Activated T-cell treated with anti-CD3 and anti-CD28 coated beads, Interleukin-2, amount 50 U/mL, for 4 hours (primary cell): ENCODE results near the gene SYNE2. TPM values are rescaled to one million over a fixed set of nuclear protein-coding genes. Genes with fewer than 3 reads are reported as not detected.
"Not testable (repeated sequence)": the region's sequence is repeated elsewhere in the genome, so short reads cannot be mapped to it uniquely, and the experiment has no call there.

Experiments used
- ATAC-seq, 2 donors: fragments of 200-7000 bp; cut with Tn5 transposase; one replicate each; pipeline ENCODE4 v1.10.0; 2021
- DNase-seq: peaks from one replicate; pipeline ENCODE4 v3.0.0-alpha.2; 2020
- H3K27me3 Mint-ChIP-seq: one replicate; pipeline ENCODE4 v1.8.0; 2021; ENCODE audit warnings: low read depth, mixed read lengths
- H3K36me3 Mint-ChIP-seq: one replicate; pipeline ENCODE4 v1.8.0; 2022; ENCODE audit warnings: mixed read lengths; ENCODE audit not compliant: insufficient read depth
- H3K4me1 Mint-ChIP-seq: one replicate; pipeline ENCODE4 v1.8.0; 2021; ENCODE audit warnings: low read depth, mixed read lengths
- H3K4me3 Mint-ChIP-seq: one replicate; pipeline ENCODE4 v1.8.0; 2021; ENCODE audit warnings: mild to moderate bottlenecking, moderate library complexity, mixed read lengths
- H3K9me3 Mint-ChIP-seq: one replicate; pipeline ENCODE4 v1.8.0; 2021; ENCODE audit warnings: mixed read lengths
- total RNA-seq, 3 donors: library from RNA; stranded (reverse); gene quantifications; one replicate each; pipeline ENCODE4 v1.2.1, GENCODE V29; 2021

The SYNE2 gene
- total RNA-seq, 3 donors from 2014 or later, result 6.9 to 11.5 (median 8.6) TPM

DNA sequence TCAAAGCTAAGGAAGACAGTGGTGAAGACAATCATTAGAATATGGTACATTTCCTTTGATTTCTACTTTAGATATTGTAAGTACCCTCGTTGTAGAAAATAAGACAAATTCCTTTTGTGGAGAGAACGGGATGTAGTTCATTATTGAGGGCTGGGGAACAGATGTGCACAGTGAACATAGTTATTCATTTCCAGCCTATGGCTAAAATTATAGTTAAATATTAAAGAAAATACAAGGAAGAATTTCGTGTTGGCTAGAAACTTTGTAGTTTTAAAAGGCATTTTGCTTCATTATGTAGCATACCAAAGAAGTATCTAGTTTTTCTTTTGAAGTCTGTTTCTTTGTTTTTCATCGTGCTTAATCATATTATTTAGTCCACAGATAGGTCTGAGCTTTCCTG, 239.5 kb downstream of the SYNE2 start:
- no peak for ATAC-seq
- Mint-ChIP-seq H3K27me3 (no peaks in the 10 kb centered on the region), H3K36me3 (peaks cover 33% of the 10 kb centered on the region), H3K4me3 (no peak overlapping the region), H3K4me1 (no peaks in the 10 kb centered on the region), H3K9me3 (no peaks in the 10 kb centered on the region)
- no peak for DNase-seq

DNA sequence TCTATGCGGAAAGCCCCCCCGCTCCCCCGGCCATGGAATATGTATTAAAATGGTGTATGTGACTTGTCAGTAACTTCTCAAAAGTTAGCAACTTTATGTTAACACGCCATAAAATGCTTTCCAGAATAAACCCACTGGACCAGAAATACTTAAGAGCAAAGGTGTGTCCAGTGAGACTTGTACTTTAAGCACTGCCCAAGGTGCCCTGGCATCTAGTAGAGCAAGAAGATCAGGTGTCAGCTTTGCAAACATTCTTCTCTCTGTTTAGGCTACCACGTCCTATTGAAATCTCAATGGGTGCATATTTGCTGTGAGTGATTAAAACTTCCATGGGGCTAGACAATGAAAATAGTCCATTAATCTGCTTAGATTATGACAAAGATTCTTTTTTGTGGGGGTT, 240.1 kb downstream of the SYNE2 start:
- no peaks in the 10 kb centered on the region for H3K27me3 Mint-ChIP-seq
- H3K4me3 Mint-ChIP-seq, result no peak overlapping the region
- H3K36me3 Mint-ChIP-seq, result peaks cover 39% of the 10 kb centered on the region
- H3K9me3 Mint-ChIP-seq, result no peaks in the 10 kb centered on the region
- DNase-seq, result no peak
- ATAC-seq, result no peak
- no peaks in the 10 kb centered on the region for H3K4me1 Mint-ChIP-seq

DNA sequence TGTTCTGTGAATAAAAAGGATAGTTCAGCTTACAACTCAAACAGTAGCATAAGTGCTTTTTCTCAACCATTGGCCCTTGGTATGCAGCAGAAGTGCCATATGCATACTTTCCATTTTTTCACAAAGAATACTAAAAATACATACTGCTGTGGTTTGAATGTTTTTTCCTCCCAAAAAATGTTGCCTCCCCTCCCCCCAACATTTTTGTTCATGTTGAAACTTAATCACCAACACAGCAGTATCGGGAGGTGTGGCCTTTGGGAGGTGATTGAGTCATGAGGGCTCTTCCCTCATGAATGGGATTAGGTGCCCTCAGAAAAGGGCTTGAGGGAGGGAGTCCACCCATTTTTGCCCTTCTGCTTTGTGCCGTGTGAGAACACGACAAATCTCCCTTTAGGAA, 242.8 kb downstream of the SYNE2 start:
- H3K4me3 Mint-ChIP-seq, result no peak overlapping the region
- H3K27me3 Mint-ChIP-seq, result no peaks in the 10 kb centered on the region
- DNase-seq, result no peak
- peaks cover 47% of the 10 kb centered on the region for H3K36me3 Mint-ChIP-seq
- H3K4me1 Mint-ChIP-seq, result no peaks in the 10 kb centered on the region
- H3K9me3 Mint-ChIP-seq, result peaks cover 4% of the 10 kb centered on the region
- ATAC-seq, result no peak

DNA sequence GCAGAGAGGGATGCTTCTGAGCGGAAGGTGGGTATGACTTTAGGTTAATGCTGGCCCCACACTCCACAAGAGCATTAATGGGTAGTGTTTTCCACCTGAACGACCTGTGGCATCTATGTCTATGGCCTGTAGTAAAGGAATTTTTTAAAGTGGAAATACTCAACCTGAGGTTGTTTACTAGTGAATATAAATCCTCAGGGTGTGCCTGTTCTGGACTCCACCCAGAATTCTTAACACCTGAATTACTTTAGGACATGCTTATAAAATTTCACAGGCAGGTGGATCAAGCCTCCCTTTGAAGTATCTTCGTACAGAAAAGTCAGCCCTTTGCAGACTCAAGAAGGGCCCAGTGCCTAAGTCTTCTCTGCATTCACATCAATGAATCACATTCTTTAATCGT, 245.3 kb downstream of the SYNE2 start:
- ATAC-seq, result no peak

DNA sequence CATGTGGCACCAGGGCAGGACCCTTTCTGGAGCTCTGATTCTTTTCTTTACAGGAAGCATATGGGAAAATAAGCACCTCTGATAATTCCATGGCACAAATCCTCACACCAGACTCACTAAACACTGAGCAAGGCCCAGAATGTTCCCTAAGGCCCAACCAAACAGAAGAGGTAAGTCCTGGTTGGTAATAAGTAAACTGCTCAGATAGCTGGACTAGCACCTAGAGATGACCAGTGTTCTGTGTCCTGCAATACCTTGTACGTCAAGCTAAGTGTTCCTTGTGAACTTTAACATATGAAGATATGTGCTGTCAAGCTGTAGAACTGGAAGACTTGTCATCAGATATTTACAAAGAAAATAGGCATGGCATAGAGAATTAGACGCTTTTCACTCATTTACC, 254.6 kb downstream of the SYNE2 start:
- DNase-seq, result no peak
- Mint-ChIP-seq H3K4me1 (no peaks in the 10 kb centered on the region), H3K9me3 (no peaks in the 10 kb centered on the region), H3K36me3 (peaks cover 33% of the 10 kb centered on the region), H3K4me3 (no peak overlapping the region), H3K27me3 (no peaks in the 10 kb centered on the region)
- no peak for ATAC-seq

More for the DNA sequence above, 245.3 kb downstream of the SYNE2 start:
- Mint-ChIP-seq H3K9me3 (peaks cover 4% of the 10 kb centered on the region), H3K4me1 (no peaks in the 10 kb centered on the region), H3K27me3 (no peaks in the 10 kb centered on the region), H3K4me3 (no peak overlapping the region), H3K36me3 (peaks cover 47% of the 10 kb centered on the region)
- DNase-seq, result no peak

DNA sequence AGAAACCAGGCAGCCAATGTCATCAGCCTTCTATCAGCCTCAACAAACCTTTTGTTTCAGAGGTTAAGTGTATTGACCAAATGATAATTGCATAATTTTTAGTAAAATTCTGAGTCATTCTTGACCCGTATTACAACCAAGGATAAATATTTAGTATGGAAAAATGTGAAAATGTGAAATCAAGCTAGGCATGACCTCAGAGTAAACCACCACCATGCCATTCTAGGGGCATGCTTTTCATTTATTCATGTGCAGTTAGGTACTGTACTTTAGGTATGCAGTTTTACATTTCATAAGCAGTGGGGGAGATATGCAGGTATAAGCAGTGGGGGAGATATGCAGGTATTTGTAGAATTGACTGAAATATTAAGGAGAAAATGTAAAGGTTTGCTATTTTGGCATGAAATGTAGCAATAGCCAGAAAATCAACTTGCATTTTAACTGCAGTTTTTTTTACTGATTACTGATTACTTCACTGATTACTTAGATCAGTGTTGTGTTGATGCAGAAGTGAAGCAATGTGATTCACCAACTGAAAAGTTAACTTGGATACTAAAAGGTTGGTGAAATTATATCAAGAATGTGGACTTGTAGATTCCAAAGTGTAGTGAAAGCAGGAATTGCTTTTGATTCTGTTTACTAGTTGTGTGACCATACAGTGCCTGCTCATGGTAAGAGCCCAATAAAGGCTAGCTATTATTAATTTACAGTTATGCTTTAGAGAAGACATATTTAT, 257.2 kb downstream of the SYNE2 start:
- no peak for ATAC-seq
- peaks cover 22% of the 10 kb centered on the region for H3K36me3 Mint-ChIP-seq
- no peaks in the 10 kb centered on the region for H3K27me3 Mint-ChIP-seq
- no peak overlapping the region for H3K4me3 Mint-ChIP-seq
- H3K4me1 Mint-ChIP-seq, result no peaks in the 10 kb centered on the region
- DNase-seq, result no peak
- H3K9me3 Mint-ChIP-seq, result no peaks in the 10 kb centered on the region

DNA sequence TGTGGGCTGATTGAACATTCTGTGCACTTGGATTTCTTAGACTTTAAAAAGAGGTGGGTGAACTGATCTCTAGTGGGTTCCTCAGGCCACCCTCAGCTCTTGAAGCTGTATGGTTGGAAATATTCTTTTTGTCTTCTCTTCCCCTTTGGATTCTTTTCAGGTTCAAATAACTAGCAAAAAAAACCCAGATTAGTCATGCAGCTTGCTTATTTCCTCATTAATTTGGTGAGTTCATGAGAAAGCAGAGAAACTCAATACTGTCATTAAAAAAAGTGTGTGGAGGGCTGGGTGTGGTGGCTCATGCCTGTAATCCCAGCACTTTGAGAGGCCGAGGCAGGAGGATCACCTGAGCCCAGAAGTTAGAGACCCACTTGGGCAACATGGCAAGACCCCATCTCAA, 258.0 kb downstream of the SYNE2 start:
- H3K36me3 Mint-ChIP-seq, result peaks cover 19% of the 10 kb centered on the region
- H3K4me3 Mint-ChIP-seq, result no peak overlapping the region
- H3K27me3 Mint-ChIP-seq, result no peaks in the 10 kb centered on the region
- H3K4me1 Mint-ChIP-seq, result no peaks in the 10 kb centered on the region
- H3K9me3 Mint-ChIP-seq, result no peaks in the 10 kb centered on the region
- ATAC-seq (no peak), DNase-seq (no peak)

DNA sequence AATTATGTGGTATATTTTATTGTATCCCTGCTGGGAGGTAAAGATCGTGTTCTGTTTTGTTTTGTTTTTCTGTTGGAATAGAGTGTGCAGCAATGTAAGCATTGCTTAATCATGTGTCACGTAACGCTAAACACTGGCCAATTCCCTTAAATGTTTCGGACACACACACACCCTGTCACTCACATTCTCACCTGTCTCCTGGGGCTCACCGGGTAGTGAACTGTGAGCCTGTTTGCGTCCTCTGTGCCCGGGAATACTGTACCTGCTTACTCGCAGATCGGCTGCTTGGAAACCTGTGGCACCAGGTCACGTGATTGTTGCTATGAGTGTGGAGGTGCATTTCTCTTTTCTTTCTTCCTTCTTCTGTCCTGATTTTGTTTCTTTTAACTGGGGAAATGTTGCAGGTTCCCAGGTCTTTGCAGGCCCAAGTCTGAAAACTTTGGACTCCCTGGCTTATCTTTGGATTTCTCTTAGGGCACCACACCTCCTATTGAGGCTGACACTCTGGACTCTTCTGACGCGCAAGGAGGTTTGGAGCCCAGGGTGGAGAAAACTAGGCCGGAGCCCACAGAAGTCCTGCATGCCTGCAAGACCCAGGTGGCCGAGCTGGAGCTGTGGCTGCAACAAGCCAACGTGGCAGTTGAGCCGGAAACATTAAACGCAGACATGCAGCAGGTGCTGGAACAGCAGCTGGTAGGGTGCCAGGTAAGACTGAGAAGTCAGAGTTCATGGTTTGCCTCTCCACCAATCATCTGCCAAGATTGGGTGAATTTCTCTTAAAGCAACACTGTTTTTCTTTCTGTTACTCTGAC, 260.3 kb downstream of the SYNE2 start:
- Mint-ChIP-seq H3K36me3 (peaks cover 22% of the 10 kb centered on the region), H3K9me3 (no peaks in the 10 kb centered on the region), H3K4me3 (no peak overlapping the region), H3K27me3 (no peaks in the 10 kb centered on the region), H3K4me1 (no peaks in the 10 kb centered on the region)
- DNase-seq (no peak), ATAC-seq (no peak)

DNA sequence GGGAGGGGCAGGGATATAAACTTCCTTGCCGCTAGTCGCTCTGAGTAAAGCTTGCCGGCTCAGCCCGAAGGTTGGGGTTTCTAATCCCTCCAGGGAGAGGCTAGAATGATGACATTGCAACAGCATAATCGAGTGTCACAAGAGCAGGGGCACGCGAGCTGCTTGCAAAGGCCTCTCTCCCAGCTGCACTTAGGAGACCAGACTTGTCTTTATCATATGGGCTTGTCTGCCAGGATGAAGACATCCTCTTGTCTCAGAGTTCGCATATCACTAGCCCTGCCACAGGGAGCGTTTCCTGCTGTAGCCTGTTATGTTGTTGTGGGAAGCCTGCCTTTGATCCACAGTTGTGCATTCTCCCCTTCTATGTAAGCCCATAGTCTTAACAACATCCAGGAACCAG, 261.4 kb downstream of the SYNE2 start:
- no peaks in the 10 kb centered on the region for H3K4me1 Mint-ChIP-seq
- no peak overlapping the region for H3K4me3 Mint-ChIP-seq
- no peaks in the 10 kb centered on the region for H3K27me3 Mint-ChIP-seq
- no peaks in the 10 kb centered on the region for H3K9me3 Mint-ChIP-seq
- peaks cover 21% of the 10 kb centered on the region for H3K36me3 Mint-ChIP-seq
- ATAC-seq (no peak), DNase-seq (no peak)

DNA sequence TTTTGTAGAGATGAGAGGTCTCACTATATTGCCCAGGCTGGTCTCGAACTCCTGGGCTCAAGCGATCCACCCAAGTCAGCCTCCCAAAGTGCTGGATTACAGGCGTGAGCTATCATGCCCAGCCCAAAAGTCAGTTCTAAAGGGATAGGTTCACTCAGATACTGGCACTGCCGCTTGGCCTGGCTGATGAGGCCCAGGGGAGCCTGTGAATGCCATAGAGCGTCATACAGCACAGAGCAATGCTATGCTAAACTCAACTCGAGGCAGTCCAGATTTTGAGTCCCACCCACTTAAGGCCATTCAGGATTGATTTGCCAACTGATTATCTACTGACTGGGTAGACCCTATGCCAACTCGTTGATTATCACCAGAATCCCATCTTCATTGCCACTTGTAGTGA, 262.0 kb downstream of the SYNE2 start:
- H3K36me3 Mint-ChIP-seq, result peaks cover 23% of the 10 kb centered on the region
- no peak overlapping the region for H3K4me3 Mint-ChIP-seq
- DNase-seq (no peak), ATAC-seq (no peak)
- no peaks in the 10 kb centered on the region for H3K9me3 Mint-ChIP-seq
- H3K4me1 Mint-ChIP-seq, result no peaks in the 10 kb centered on the region
- H3K27me3 Mint-ChIP-seq, result no peaks in the 10 kb centered on the region

DNA sequence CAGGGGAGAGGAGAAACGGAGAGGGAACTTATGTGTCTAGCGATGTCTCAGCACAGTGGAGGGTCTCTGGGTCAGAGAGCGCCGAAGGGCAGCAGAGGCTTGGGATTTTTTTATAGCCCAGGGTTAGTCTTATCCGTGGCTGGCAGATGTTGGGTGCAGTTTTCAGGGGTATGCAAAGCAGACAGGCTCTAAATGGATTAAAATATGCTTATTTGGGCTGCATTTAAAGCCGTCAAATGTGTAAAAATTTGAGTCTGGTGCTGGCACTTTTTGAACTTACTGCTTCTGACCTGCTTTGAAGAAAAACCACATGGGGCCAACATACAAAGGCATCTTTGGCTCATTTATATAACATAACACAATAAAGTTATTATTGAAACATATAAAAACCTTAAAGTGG, 262.6 kb downstream of the SYNE2 start:
- Mint-ChIP-seq H3K36me3 (peaks cover 23% of the 10 kb centered on the region), H3K27me3 (no peaks in the 10 kb centered on the region), H3K4me1 (no peaks in the 10 kb centered on the region), H3K9me3 (no peaks in the 10 kb centered on the region), H3K4me3 (no peak overlapping the region)
- DNase-seq (no peak), ATAC-seq (no peak)

DNA sequence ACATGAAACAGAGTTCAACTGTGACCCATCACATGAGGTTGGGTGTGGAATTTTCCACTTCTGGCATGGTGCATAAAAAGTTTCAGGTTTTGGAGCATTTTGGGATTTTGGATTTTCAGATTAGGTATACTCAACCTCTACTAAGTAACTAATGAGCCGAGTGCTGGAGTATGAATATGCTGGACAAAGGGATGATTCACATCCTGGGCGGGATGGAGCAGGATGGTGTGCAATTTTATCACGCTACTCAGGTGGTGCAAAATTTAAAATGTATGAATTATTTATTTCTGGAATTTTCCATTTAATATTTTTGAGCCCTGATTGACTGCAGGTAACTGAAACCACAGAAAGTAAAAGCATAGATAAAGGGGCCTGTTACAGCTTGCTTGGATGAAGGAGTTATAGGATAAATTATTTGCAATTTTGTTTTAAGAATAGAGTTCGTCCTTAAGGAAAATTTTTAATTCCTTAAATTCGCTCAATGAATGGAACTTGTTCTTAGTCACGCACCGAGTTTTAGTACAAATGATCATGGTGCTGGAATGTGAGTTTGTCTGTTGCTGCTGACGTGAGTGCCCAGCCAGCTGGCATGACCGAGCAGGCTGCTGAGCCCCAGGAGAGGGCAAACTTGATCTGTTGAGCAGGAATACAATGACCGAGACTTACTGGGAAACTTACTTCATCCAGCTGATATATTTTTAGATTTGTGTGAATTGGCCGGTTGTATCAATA, 265.0 kb downstream of the SYNE2 start:
- Mint-ChIP-seq H3K36me3 (peaks cover 30% of the 10 kb centered on the region), H3K27me3 (no peaks in the 10 kb centered on the region), H3K4me3 (no peak overlapping the region), H3K4me1 (no peaks in the 10 kb centered on the region), H3K9me3 (no peaks in the 10 kb centered on the region)
- DNase-seq (no peak), ATAC-seq (no peak)

DNA sequence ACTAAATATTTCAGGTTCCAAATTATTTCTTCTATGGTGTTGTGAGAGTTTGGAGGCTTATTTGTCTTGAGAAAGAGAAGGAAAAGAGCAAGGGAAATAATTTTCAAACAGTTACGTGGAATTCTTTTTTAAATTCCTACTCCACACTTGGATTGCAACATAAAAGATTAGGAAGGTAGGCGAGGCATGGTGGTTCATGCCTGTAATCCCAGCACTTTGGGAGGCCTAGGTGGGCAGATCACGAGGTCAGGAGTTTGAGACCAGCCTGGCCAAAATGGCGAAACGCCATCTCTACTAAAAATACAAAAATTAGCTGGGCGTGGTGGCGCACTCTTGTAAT, 265.6 kb downstream of the SYNE2 start:
- H3K36me3 Mint-ChIP-seq, result peaks cover 28% of the 10 kb centered on the region
- not testable (repeated sequence) for H3K4me1 Mint-ChIP-seq

DNA sequence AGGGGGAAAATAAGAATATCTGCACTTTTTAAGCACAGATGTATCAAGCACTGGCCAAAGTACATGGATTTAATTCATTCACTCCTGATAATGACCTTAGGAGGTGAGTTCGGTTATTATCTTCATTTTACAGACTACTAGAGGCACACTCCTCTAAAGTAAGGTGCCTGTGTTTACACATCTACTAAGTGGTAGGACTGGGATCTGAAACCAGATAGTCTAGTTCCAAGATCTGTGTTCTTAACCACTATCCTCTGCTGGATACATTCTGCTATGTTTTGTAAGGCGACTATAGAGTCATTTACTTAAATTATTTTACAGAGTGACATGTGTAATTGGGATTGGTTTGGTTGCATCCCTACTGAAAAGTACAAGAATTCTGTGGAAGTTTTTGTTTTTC, 266.1 kb downstream of the SYNE2 start:
- ATAC-seq (no peak), DNase-seq (no peak)
- Mint-ChIP-seq H3K4me1 (peaks cover 2% of the 10 kb centered on the region), H3K4me3 (no peak overlapping the region), H3K27me3 (no peaks in the 10 kb centered on the region), H3K36me3 (peaks cover 31% of the 10 kb centered on the region), H3K9me3 (no peaks in the 10 kb centered on the region)

More for the DNA sequence above, 265.6 kb downstream of the SYNE2 start:
- not testable (repeated sequence) for DNase-seq, H3K9me3 Mint-ChIP-seq, H3K4me3 Mint-ChIP-seq, ATAC-seq, H3K27me3 Mint-ChIP-seq
